ENCODE results near the gene MGAT5.

The MGAT5 gene

GRCh38 chr2:134308474-134309385 lies 54.9 kb downstream of the MGAT5 start:
- no peak for DNase-seq

- DNase-seq, result no peak
These were observed 56.5 kb downstream of the MGAT5 start for GRCh38 chr2:134310107-134311079.

- no peak for DNase-seq
These were observed 58.6 kb downstream of the MGAT5 start for GRCh38 chr2:134312482-134312881.

GRCh38 chr2:134314202-134314601 lies 60.3 kb downstream of the MGAT5 start:
- no peak for DNase-seq

- no peak for DNase-seq
These were observed 61.0 kb downstream of the MGAT5 start for GRCh38 chr2:134314681-134315368.

GRCh38 chr2:134315471-134315870 lies 61.6 kb downstream of the MGAT5 start:
- no peak for DNase-seq

- DNase-seq, result no peak
These were observed 65.9 kb downstream of the MGAT5 start for GRCh38 chr2:134319596-134320254.

GRCh38 chr2:134320930-134321329 lies 67.1 kb downstream of the MGAT5 start:
- DNase-seq, result no peak

- DNase-seq, result no peak
These were observed 69.9 kb downstream of the MGAT5 start for GRCh38 chr2:134323777-134324176.

GRCh38 chr2:134324430-134324829 lies 70.6 kb downstream of the MGAT5 start:
- DNase-seq, result no peak

GRCh38 chr2:134324947-134325346 lies 71.1 kb downstream of the MGAT5 start:
- DNase-seq, result no peak

GRCh38 chr2:134325696-134326095 lies 71.8 kb downstream of the MGAT5 start:
- DNase-seq, result no peak

- no peak for DNase-seq
These were observed 73.5 kb downstream of the MGAT5 start for GRCh38 chr2:134327367-134327766.

GRCh38 chr2:134331081-134331480 lies 77.2 kb downstream of the MGAT5 start:
- no peak for DNase-seq

- peak; percentile 53 for DNase-seq
These were observed 79.8 kb downstream of the MGAT5 start for GRCh38 chr2:134333646-134334189.

GRCh38 chr2:134334542-134335353 lies 80.9 kb downstream of the MGAT5 start:
- no peak for DNase-seq

- DNase-seq, result no peak
These were observed 81.7 kb downstream of the MGAT5 start for GRCh38 chr2:134335601-134336000.

GRCh38 chr2:134336352-134336751 lies 82.5 kb downstream of the MGAT5 start:
- no peak for DNase-seq

GRCh38 chr2:134336921-134337320 lies 83.0 kb downstream of the MGAT5 start:
- no peak for DNase-seq

- DNase-seq, result no peak
These were observed 83.8 kb downstream of the MGAT5 start for GRCh38 chr2:134337631-134338030.

GRCh38 chr2:134338208-134338607 lies 84.3 kb downstream of the MGAT5 start:
- no peak for DNase-seq
